ENCODE data around the gene CSNK1D. TPM values are rescaled to one million over a fixed set of nuclear protein-coding genes. Genes with fewer than 3 reads are reported as not detected.

Gene CSNK1D
- total and polyA plus RNA-seq, 2 experiments from 2014 or later = 55.3 to 66.4 TPM

- H3K9me2 ChIP-seq (ENCODE audit: insufficient read depth) = no peaks in the 10 kb centered on the region
- no peaks in the 10 kb centered on the region; the same call in 1 of the 2 replicates for H3F3A ChIP-seq (replicated peaks; ENCODE audit: low read depth)
- no peaks in the 10 kb centered on the region for H3K36me3 ChIP-seq (ENCODE audit: insufficient read depth)
- H3K27ac Mint-ChIP-seq = no peak overlapping the region
- no peak overlapping the region for H3K4me3 ChIP-seq
- no peaks in the 10 kb centered on the region for H3K79me2 ChIP-seq (replicated peaks; ENCODE audit: insufficient read depth)
- DNase-seq (ENCODE audit: low spot score) (no peak), ATAC-seq (peak; percentile 15)
- H4K20me1 ChIP-seq (replicated peaks; ENCODE audit: insufficient read depth) = no peaks in the 10 kb centered on the region
- no peaks in the 10 kb centered on the region for H3K4me1 ChIP-seq (ENCODE audit: insufficient read depth)
- no peaks in the 10 kb centered on the region; the same call in 2 of the 3 replicates for H3K4me1 Mint-ChIP-seq
- no peaks in the 10 kb centered on the region for H3K27me3 ChIP-seq (ENCODE audit: insufficient read depth)
- TF ChIP-seq ZNF114 (CRISPR knock-in tag; IDR thresholded peaks at IDR 0.05) = no peak
- no peak for TF ChIP-seq EZH2 (IDR thresholded peaks at IDR 0.05; ENCODE audit: low read depth, unreplicated experiment)
- H2AFZ ChIP-seq = no peak overlapping the region
- H3K4me2 ChIP-seq = no peak overlapping the region
- H3K36me3 Mint-ChIP-seq (ENCODE audit: low read depth) = no peaks in the 10 kb centered on the region; the same call in 2 of the 3 replicates
- H3K4me3 Mint-ChIP-seq = no peak overlapping the region
- H3K9me3 Mint-ChIP-seq = no peaks in the 10 kb centered on the region; the same call in 2 of the 3 replicates
- no peak overlapping the region for H3K27ac ChIP-seq (ENCODE audit: low read depth)
- H3K27me3 Mint-ChIP-seq (ENCODE audit: insufficient read depth, low read depth, poor library complexity) = peaks cover 7% of the 10 kb centered on the region
Observed at GRCh38 chr17:82304826-82305726, 31.6 kb upstream of the CSNK1D start.

- no peaks in the 10 kb centered on the region for H3K27me3 ChIP-seq (ENCODE audit: insufficient read depth)
- TF ChIP-seq NANOG (IDR thresholded peaks at IDR 0.05; ENCODE audit: borderline replicate concordance) (no peak), CTCF (conservative IDR thresholded peaks at IDR 0.05; ENCODE audit: low read depth in 2 of 2) (no peak), ZNF462 (CRISPR knock-in tag; IDR thresholded peaks at IDR 0.05) (no peak), ZNF114 (CRISPR knock-in tag; IDR thresholded peaks at IDR 0.05) (no peak), EZH2phosphoT487 (IDR thresholded peaks at IDR 0.05; ENCODE audit: unreplicated experiment) (no peak), POLR2AphosphoS5 (IDR thresholded peaks at IDR 0.05; ENCODE audit: low read depth) (no peak), ETS1 (IDR thresholded peaks at IDR 0.05) (no peak), EZH2 (IDR thresholded peaks at IDR 0.05; ENCODE audit: low read depth, unreplicated experiment) (no peak), JUNB (IDR thresholded peaks at IDR 0.05; ENCODE audit: unreplicated experiment) (no peak)
Observed at GRCh38 chr17:82303944-82304808, 30.7 kb upstream of the CSNK1D start.

More at GRCh38 chr17:82303944-82304808, 30.7 kb upstream of the CSNK1D start:
- Mint-ChIP-seq H3K27ac (no peak overlapping the region), H3K4me1 (no peaks in the 10 kb centered on the region; the same call in 2 of the 3 replicates), H3K36me3 (ENCODE audit: low read depth) (no peaks in the 10 kb centered on the region; the same call in 2 of the 3 replicates), H3K9me3 (no peaks in the 10 kb centered on the region; the same call in 2 of the 3 replicates), H3K27me3 (ENCODE audit: insufficient read depth, low read depth, poor library complexity) (peaks cover 7% of the 10 kb centered on the region), H3K4me3 (no peak overlapping the region)
- H4K20me1 ChIP-seq (replicated peaks; ENCODE audit: insufficient read depth) = no peaks in the 10 kb centered on the region
- no peak overlapping the region for H2AFZ ChIP-seq
- DNase-seq (ENCODE audit: low spot score) = no peak
- H3K4me2 ChIP-seq = no peak overlapping the region
- no peaks in the 10 kb centered on the region for H3K9me2 ChIP-seq (ENCODE audit: insufficient read depth)
- no peaks in the 10 kb centered on the region for H3K36me3 ChIP-seq (ENCODE audit: insufficient read depth)
- no peak; the same call in 2 of the 3 replicates for ATAC-seq
- H3K4me1 ChIP-seq (ENCODE audit: insufficient read depth) = no peaks in the 10 kb centered on the region
- no peak overlapping the region for H3K4me3 ChIP-seq
- H3K27ac ChIP-seq (ENCODE audit: low read depth) = no peak overlapping the region
- H3K79me2 ChIP-seq (replicated peaks; ENCODE audit: insufficient read depth) = no peaks in the 10 kb centered on the region
- no peaks in the 10 kb centered on the region; the same call in 1 of the 2 replicates for H3F3A ChIP-seq (replicated peaks; ENCODE audit: low read depth)
